ENCODE results near the gene ZP2.

The ZP2 gene

DNA sequence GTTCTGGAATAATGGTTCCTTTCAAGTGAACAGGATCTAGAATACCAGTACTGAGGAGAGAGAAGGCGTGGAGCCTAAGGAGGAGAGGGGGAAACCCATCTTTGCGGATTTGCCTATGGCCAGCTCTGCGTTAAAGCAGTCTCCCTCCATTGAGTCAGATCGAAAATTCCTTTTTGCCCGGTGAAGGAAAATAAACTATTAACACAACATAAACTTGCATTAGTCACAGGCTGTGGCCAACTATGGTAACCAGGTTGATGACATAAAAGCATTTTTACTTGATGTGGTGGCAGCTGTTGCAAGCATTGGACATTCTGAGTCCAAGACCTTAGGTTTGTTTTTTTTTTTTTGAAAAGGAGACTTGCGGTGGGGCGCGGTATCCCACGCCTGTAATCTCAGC is 44.0 kb downstream of the ZP2 start:
- peak in 1 of 2 donors; percentile 97 for DNase-seq (ENCODE audit: low read depth in 2 of 2)
- no peak overlapping the region for H3K4me3 ChIP-seq (replicated peaks in 1 of 2; ENCODE audit: low read depth in 2 of 2, low read length in 2 of 2)
- TF ChIP-seq, protein P1, sequence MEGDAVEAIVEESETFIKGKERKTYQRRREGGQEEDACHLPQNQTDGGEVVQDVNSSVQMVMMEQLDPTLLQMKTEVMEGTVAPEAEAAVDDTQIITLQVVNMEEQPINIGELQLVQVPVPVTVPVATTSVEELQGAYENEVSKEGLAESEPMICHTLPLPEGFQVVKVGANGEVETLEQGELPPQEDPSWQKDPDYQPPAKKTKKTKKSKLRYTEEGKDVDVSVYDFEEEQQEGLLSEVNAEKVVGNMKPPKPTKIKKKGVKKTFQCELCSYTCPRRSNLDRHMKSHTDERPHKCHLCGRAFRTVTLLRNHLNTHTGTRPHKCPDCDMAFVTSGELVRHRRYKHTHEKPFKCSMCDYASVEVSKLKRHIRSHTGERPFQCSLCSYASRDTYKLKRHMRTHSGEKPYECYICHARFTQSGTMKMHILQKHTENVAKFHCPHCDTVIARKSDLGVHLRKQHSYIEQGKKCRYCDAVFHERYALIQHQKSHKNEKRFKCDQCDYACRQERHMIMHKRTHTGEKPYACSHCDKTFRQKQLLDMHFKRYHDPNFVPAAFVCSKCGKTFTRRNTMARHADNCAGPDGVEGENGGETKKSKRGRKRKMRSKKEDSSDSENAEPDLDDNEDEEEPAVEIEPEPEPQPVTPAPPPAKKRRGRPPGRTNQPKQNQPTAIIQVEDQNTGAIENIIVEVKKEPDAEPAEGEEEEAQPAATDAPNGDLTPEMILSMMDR (IDR thresholded peaks at IDR 0.05; ENCODE audit: low read depth, low read length): no peak

DNA sequence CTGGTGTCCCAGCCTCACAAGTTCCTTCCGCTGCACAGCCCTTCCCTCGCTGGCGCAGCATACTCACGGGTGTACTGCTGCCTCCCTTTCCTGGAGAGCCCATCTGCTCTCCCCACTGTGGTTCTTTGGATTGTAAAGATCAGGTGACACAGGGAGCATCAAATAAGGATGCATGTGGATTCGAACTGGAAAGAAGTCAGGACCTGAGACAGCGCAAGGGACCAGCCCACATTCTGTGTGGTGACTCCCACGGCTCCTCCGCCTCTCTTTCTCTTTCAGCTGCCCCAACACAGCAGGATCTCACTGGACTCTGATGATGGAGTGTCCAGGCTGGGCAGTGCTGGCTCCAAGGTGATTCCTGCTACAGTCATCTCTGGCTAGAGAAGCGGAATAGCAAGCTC is 44.8 kb downstream of the ZP2 start:
- no peak for DNase-seq (ENCODE audit: low read depth in 2 of 2)
- no peak overlapping the region for H3K4me3 ChIP-seq (replicated peaks in 1 of 2; ENCODE audit: low read depth in 2 of 2, low read length in 2 of 2)
- TF ChIP-seq, protein P1 (IDR thresholded peaks at IDR 0.05; ENCODE audit: low read depth, low read length): no peak

DNA sequence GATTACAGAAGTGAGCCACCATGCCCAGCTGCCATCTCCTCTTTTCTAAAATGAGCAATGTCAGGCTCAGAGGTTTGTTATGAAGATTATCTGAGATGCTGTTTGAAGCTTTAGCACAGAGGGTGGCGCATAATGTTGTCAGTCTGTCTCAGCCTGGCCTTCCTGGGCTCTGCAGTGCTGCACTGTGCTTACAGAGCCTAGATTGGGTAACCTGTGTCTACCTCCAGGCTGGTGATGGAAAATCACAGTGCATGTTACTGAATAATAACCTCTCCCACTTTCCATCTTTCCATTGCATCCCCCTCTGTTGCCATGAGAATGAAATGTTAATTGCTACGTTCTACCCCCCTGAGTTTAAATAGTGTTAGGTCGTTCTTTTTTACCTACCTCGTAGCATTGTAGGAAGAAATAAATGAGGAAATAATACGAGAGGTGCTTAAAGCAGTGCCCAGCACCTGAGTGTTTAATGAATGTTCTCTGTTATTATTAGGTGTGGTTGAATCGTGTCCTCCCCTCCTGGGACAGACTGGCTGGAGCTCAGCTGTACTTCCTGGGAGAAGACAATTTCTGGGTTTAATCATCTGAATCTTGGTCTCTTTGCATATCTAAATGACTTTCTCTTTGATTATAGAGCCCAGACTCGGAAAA is 46.7 kb downstream of the ZP2 start:
- TF ChIP-seq, protein P1 (IDR thresholded peaks at IDR 0.05; ENCODE audit: low read depth, low read length): no peak
- H3K4me3 ChIP-seq (replicated peaks in 1 of 2; ENCODE audit: low read depth in 2 of 2, low read length in 2 of 2): no peak overlapping the region

DNA sequence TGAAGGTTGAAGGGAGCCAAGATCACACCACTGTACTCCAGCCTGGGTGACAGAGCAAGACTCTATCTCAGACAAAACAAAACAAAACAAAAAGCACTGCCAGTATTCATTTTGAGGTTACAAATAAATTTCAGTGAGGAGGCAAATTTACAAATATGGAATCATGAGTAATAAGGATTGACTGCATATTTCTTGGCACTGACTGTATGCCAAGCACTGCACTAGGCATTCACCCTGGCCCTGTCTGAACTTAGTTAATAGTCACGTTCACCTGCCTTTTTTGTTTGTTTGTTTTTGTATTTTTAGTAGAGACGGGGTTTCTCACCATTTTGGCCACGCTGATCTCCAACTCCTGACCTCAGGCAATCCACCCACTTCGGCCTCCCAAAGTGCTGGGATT is 47.8 kb downstream of the ZP2 start:
- peak in 1 of 2 donors; percentile 37 for DNase-seq (ENCODE audit: low read depth in 2 of 2)
- TF ChIP-seq, protein P1 (IDR thresholded peaks at IDR 0.05; ENCODE audit: low read depth, low read length): no peak
- no peak overlapping the region for H3K4me3 ChIP-seq (replicated peaks in 1 of 2; ENCODE audit: low read depth in 2 of 2, low read length in 2 of 2)

More for the DNA sequence above, 46.7 kb downstream of the ZP2 start:
- no peak for DNase-seq (ENCODE audit: low read depth in 2 of 2)

DNA sequence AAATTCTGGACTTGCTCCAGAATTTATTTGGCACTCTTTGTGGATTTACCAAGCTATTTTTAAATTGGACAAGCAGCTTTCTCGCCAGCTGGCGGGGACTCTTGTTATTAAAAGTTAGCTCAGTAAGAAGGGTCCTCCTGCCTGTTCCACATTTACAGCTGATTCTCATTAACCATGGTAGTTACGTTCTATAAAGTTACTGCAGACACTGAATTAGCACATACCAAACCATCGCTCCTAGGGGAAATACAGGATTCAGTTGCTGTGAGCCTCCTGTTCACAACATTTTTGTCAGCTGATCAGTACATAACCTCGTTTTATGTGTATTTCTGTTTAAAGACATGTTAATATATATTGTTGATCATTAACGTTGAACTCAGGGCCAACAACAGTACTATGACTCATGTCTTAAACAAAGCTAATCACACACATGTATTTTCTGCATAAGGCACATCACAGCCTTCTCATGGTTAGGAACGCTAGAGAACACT is 48.7 kb downstream of the ZP2 start:
- peak in 1 of 2 donors; percentile 78 for DNase-seq (ENCODE audit: low read depth in 2 of 2)
- no peak overlapping the region for H3K4me3 ChIP-seq (replicated peaks in 1 of 2; ENCODE audit: low read depth in 2 of 2, low read length in 2 of 2)
- TF ChIP-seq, protein P1 (IDR thresholded peaks at IDR 0.05; ENCODE audit: low read depth, low read length): no peak

DNA sequence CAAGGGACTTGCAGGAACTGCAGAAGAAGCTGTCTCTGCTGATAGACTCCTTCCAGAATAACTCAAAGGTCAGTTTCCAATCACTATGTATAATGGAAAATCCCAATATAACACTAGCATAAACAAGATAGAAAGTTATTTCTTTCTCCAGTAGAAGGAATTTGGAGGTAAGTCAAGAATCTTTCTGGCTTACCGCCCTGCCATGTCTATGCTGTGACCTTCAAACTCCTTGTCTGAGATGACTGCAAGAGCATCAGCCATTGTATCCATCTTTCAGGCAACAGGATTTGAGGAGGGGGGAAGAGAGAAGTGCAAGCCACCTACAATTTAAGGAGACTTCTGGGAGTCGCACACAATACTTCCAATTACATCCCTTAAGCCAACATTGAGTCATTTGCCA is 50.2 kb downstream of the ZP2 start:
- peak in 1 of 2 donors; percentile 24 for DNase-seq (ENCODE audit: low read depth in 2 of 2)
- TF ChIP-seq, protein P1 (IDR thresholded peaks at IDR 0.05; ENCODE audit: low read depth, low read length): no peak

DNA sequence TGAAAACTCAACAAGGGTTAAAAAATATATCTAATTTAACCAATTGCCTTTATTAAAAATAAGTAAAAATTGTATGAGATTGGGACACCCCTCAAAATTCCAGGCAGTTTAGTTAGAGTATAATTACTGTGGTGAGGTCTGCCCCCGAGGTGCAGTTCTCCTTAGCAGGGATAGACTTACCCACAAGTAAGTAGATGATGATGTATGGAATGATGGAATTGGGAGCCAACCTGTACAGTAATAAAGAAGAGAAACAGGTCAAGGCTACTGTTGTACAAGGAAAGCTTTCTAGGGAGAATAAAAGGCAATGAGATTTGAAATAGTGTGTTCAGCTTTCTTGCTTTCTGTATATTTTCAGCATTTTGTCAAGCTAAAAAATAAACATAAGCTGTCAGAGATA is 51.1 kb downstream of the ZP2 start:
- DNase-seq (ENCODE audit: low read depth in 2 of 2): no peak
- no peak overlapping the region for H3K4me3 ChIP-seq (replicated peaks in 1 of 2; ENCODE audit: low read depth in 2 of 2, low read length in 2 of 2)
- TF ChIP-seq, protein P1 (IDR thresholded peaks at IDR 0.05; ENCODE audit: low read depth, low read length): no peak

More for the DNA sequence above, 50.2 kb downstream of the ZP2 start:
- H3K4me3 ChIP-seq (replicated peaks in 1 of 2; ENCODE audit: low read depth in 2 of 2, low read length in 2 of 2): no peak overlapping the region

Measured in cardiac fibroblast (primary cell).